ENCODE results near the gene ADRB2.

DNA sequence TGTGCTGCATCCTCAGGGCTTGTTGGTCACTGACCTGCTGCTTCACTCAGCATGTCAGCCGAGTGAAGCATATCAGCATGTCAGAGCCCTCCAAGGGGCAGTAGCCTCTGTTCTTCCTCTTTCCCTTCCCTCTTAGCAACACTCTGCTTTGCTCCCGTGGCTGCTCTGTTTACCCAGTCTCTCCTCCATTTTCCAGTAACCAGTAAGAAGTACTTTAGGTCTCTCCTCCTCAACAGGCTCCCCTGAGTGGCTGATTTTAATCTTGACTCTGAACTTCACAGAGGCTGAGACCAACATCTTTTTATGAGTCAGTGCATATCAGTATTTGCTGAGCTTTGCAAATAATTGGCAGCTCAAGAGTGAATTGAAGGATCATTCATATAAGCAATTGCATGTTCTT, 18.6 kb upstream of the ADRB2 start:
- TF ChIP-seq, protein P1, sequence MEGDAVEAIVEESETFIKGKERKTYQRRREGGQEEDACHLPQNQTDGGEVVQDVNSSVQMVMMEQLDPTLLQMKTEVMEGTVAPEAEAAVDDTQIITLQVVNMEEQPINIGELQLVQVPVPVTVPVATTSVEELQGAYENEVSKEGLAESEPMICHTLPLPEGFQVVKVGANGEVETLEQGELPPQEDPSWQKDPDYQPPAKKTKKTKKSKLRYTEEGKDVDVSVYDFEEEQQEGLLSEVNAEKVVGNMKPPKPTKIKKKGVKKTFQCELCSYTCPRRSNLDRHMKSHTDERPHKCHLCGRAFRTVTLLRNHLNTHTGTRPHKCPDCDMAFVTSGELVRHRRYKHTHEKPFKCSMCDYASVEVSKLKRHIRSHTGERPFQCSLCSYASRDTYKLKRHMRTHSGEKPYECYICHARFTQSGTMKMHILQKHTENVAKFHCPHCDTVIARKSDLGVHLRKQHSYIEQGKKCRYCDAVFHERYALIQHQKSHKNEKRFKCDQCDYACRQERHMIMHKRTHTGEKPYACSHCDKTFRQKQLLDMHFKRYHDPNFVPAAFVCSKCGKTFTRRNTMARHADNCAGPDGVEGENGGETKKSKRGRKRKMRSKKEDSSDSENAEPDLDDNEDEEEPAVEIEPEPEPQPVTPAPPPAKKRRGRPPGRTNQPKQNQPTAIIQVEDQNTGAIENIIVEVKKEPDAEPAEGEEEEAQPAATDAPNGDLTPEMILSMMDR (IDR thresholded peaks at IDR 0.05; ENCODE audit: insufficient read depth, low read depth, low read length), result no peak
- TF ChIP-seq EZH2 (IDR thresholded peaks at IDR 0.05; ENCODE audit: insufficient read depth, low read length), result no peak

Data from astrocyte (in vitro differentiated cells and primary cell).